Keratinocyte (primary cell): ENCODE measurements around the gene LOXL4. TPM values are rescaled to one million over a fixed set of nuclear protein-coding genes. Genes with fewer than 3 reads are reported as not detected.

Experiments used
- DNase-seq: peaks from one replicate; pipeline ENCODE4 v3.0.0-alpha.2; 2011; ENCODE audit warnings: low read depth, missing footprints, low spot score
- FAIRE-seq: peaks from 2 replicates; lab custom pipeline; 2011; peaks lifted over from hg19 to GRCh38; lab: Jason Lieb, UNC
- H2AFZ ChIP-seq: 2 replicates; pipeline ENCODE4 v1.6.0; 2012; ENCODE audit warnings: low read length, control low read depth, inconsistent platforms; ENCODE audit not compliant: control insufficient read depth
- H3K27ac ChIP-seq: 2 replicates; pipeline ENCODE4 v1.5.1; 2011; ENCODE audit warnings: low read length; ENCODE audit not compliant: control insufficient read depth, insufficient read depth
- H3K27me3 ChIP-seq: 3 replicates; pipeline ENCODE4 v1.6.0; 2011; ENCODE audit warnings: low read length; ENCODE audit not compliant: control insufficient read depth, insufficient read depth; ENCODE audit errors: extremely low read depth
- H3K36me3 ChIP-seq, 2 experiments: 2 replicates in 1 of 2; 3 replicates in 1 of 2; pipeline ENCODE4 v1.5.1; 2011; ENCODE audit warnings: low read length in 2 of 2, mild to moderate bottlenecking in 1 of 2; ENCODE audit not compliant: control insufficient read depth in 2 of 2, insufficient read depth in 2 of 2; ENCODE audit errors: extremely low read depth in 1 of 2
- H3K4me1 ChIP-seq: 3 replicates; pipeline ENCODE4 v1.5.1; 2011; ENCODE audit warnings: low read length; ENCODE audit not compliant: control insufficient read depth, insufficient read depth; ENCODE audit errors: extremely low read depth
- H3K4me2 ChIP-seq: 3 replicates; pipeline ENCODE4 v1.6.0; 2011; ENCODE audit warnings: low read depth, low read length; ENCODE audit not compliant: control insufficient read depth, insufficient read depth; ENCODE audit errors: extremely low read depth
- H3K4me3 ChIP-seq, 3 experiments: fragments of 200-600 bp in 1 of 3; sonication (generic) in 1 of 3; 2 replicates in 2 of 3; 3 replicates in 1 of 3; pipeline ENCODE4 v1.5.1; 2011 to 2016; ENCODE audit warnings: low read length in 3 of 3, mild to moderate bottlenecking in 3 of 3, control low read depth in 2 of 3, inconsistent platforms in 1 of 3, low read depth in 1 of 3, mixed read lengths in 1 of 3, mixed run types in 1 of 3, moderate library complexity in 1 of 3; ENCODE audit not compliant: control insufficient read depth in 2 of 3, insufficient read depth in 2 of 3; ENCODE audit errors: extremely low read depth in 1 of 3
- H3K79me2 ChIP-seq: 2 replicates; pipeline ENCODE4 v1.6.0; 2012; ENCODE audit warnings: low read length; ENCODE audit not compliant: control insufficient read depth, insufficient read depth
- H3K9ac ChIP-seq: 3 replicates; pipeline ENCODE4 v1.6.0; 2011; ENCODE audit warnings: low read length; ENCODE audit not compliant: control insufficient read depth, insufficient read depth; ENCODE audit errors: extremely low read depth
- H3K9me1 ChIP-seq: 3 replicates; pipeline ENCODE4 v1.6.0; 2011; ENCODE audit warnings: low read length; ENCODE audit not compliant: control insufficient read depth, insufficient read depth; ENCODE audit errors: extremely low read depth
- H3K9me3 ChIP-seq: 2 replicates; pipeline ENCODE4 v1.5.1; 2012; ENCODE audit warnings: low read depth, low read length; ENCODE audit not compliant: control insufficient read depth
- H4K20me1 ChIP-seq: 3 replicates; pipeline ENCODE4 v1.6.0; 2011; ENCODE audit warnings: low read length; ENCODE audit not compliant: control insufficient read depth, insufficient read depth; ENCODE audit errors: extremely low read depth
- EZH2 ChIP-seq: IDR thresholded peaks from one replicate; pipeline ENCODE4 v1.6.1; 2012; ENCODE audit warnings: inconsistent platforms, mild to moderate bottlenecking, low read length, moderate library complexity
- dilution Hi-C: fragments of 300-500 bp; cut with MboI; formaldehyde crosslinking; loops from one replicate; pipeline ENCODE4 v1.7.0; 2020; ENCODE audit warnings: low sequenced_read_pairs; ENCODE audit not compliant: extremely low pct_ligation_motif_present
- polyA plus RNA-seq, 5 experiments: library from polyadenylated mRNA; depleted of rRNA in 3 of 5; stranded (reverse) in 3 of 5; stranded (forward) in 1 of 5; unstranded in 1 of 5; fragments of >200 nt; gene quantifications; 1 replicate in 1 of 5; 2 replicates in 3 of 5; 3 replicates in 1 of 5; pipeline versions ENCODE4 v1.2.1 to v1.2.3, GENCODE V29; 2011 to 2012; ENCODE audit warnings: missing spikeins in 2 of 5, low read depth in 1 of 5, low replicate concordance in 1 of 5
- TF ChIP-seq, protein P1 (sequence below), 3 experiments: IDR thresholded peaks in 1 of 3; conservative IDR thresholded peaks in 1 of 3; optimal IDR thresholded peaks in 1 of 3; 2 replicates in 2 of 3; 3 replicates in 1 of 3; pipeline versions ENCODE3 to v1.5.1; 2011; ENCODE audit warnings: low read length in 3 of 3, mild to moderate bottlenecking in 3 of 3, moderate library complexity in 2 of 3, control low read depth in 1 of 3, inconsistent platforms in 1 of 3; ENCODE audit not compliant: insufficient read depth in 2 of 3; ENCODE audit errors: extremely low read depth in 1 of 3

Gene LOXL4
- polyA plus RNA-seq, 1 donor (not counting 4 experiments of a cell fraction or from before 2014, with no cell fraction given) = 0.01 TPM

DNA sequence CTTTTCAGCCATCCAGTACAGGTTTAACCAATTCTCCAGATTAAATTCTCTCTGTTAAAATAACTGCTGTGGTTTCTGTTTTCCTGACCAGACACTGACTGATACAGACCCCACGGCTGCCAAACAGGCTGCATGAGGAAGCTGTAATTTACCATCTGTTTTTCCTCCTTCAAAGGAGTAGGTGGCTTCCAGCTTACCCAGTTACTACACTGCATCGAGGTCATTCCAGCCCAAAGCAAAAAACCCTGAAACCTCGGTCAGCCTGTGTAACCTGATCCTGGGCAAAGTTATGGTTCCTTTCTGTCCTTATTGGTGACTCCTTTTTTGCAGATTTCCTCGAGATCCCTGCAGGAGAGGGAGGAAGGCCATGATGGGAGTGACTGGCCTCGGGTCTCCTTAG lies 27.9 kb upstream of the LOXL4 start:
- Histone ChIP-seq H3K9me3 (no peaks in the 10 kb centered on the region), H3K4me1 (peaks cover 30% of the 10 kb centered on the region), H3K4me2 (peak overlapping the region; percentile 61), H3K27ac (no peak overlapping the region), H3K9ac (no peak overlapping the region), H2AFZ (no peak overlapping the region), H4K20me1 (no peaks in the 10 kb centered on the region), H3K9me1 (peaks cover 2% of the 10 kb centered on the region), H3K27me3 (no peaks in the 10 kb centered on the region), H3K36me3 (no peaks in the 10 kb centered on the region), H3K4me3 (no peak overlapping the region), H3K79me2 (no peaks in the 10 kb centered on the region)
- FAIRE-seq = no peak
- dilution Hi-C loops = no loop called here
- DNase-seq = no peak
- TF ChIP-seq, protein P1, sequence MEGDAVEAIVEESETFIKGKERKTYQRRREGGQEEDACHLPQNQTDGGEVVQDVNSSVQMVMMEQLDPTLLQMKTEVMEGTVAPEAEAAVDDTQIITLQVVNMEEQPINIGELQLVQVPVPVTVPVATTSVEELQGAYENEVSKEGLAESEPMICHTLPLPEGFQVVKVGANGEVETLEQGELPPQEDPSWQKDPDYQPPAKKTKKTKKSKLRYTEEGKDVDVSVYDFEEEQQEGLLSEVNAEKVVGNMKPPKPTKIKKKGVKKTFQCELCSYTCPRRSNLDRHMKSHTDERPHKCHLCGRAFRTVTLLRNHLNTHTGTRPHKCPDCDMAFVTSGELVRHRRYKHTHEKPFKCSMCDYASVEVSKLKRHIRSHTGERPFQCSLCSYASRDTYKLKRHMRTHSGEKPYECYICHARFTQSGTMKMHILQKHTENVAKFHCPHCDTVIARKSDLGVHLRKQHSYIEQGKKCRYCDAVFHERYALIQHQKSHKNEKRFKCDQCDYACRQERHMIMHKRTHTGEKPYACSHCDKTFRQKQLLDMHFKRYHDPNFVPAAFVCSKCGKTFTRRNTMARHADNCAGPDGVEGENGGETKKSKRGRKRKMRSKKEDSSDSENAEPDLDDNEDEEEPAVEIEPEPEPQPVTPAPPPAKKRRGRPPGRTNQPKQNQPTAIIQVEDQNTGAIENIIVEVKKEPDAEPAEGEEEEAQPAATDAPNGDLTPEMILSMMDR (optimal IDR thresholded peaks at IDR 0.05 in 1 of 3, IDR thresholded peaks at IDR 0.05 in 1 of 3, conservative IDR thresholded peaks at IDR 0.05 in 1 of 3; ENCODE audit: extremely low read depth in 1 of 3, insufficient read depth in 2 of 3, low read length in 3 of 3) = no peak
- no peak for TF ChIP-seq EZH2

GRCh38 chr10:98295401-98295811 lies 27.4 kb upstream of the LOXL4 start:
- Histone ChIP-seq H3K4me1 (peaks cover 30% of the 10 kb centered on the region), H3K4me3 (no peak overlapping the region), H4K20me1 (no peaks in the 10 kb centered on the region), H3K27me3 (no peaks in the 10 kb centered on the region), H2AFZ (no peak overlapping the region), H3K79me2 (no peaks in the 10 kb centered on the region), H3K27ac (no peak overlapping the region), H3K9me3 (no peaks in the 10 kb centered on the region), H3K4me2 (no peak overlapping the region), H3K9me1 (peaks cover 2% of the 10 kb centered on the region), H3K9ac (no peak overlapping the region), H3K36me3 (no peaks in the 10 kb centered on the region)
- FAIRE-seq = peak; percentile 48
- no peak for TF ChIP-seq EZH2
- TF ChIP-seq, protein P1 (optimal IDR thresholded peaks at IDR 0.05 in 1 of 3, IDR thresholded peaks at IDR 0.05 in 1 of 3, conservative IDR thresholded peaks at IDR 0.05 in 1 of 3; ENCODE audit: extremely low read depth in 1 of 3, insufficient read depth in 2 of 3, low read length in 3 of 3) = no peak
- dilution Hi-C loops = no loop called here
- DNase-seq = no peak
